Measurements from ENCODE around the gene GAS2L3.

DNA sequence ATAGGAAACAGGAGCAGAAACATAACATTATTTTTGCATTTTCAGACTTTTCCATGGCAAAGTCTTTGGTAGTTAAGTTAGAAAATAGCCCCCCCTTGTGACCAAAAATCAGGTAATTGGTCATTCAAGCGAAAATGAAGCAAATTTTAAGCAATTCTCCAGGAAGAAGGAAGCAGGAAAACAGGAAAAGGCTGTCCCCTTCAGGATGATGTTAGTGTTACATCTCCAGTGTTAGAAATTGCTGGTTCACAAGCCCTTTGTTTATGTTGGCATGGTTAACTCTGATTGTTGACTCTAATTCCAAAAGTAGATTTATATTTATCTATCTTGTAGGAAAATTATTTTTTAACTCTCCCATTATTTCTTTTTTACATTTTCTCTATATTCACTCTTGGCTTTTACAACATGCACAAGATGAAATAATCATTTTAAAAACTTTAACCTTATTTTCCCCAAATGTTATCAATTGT is 18.8 kb upstream of the GAS2L3 start:
- TF ChIP-seq POLR2AphosphoS5 (IDR thresholded peaks at IDR 0.05): no peak
- TF ChIP-seq, protein P1, sequence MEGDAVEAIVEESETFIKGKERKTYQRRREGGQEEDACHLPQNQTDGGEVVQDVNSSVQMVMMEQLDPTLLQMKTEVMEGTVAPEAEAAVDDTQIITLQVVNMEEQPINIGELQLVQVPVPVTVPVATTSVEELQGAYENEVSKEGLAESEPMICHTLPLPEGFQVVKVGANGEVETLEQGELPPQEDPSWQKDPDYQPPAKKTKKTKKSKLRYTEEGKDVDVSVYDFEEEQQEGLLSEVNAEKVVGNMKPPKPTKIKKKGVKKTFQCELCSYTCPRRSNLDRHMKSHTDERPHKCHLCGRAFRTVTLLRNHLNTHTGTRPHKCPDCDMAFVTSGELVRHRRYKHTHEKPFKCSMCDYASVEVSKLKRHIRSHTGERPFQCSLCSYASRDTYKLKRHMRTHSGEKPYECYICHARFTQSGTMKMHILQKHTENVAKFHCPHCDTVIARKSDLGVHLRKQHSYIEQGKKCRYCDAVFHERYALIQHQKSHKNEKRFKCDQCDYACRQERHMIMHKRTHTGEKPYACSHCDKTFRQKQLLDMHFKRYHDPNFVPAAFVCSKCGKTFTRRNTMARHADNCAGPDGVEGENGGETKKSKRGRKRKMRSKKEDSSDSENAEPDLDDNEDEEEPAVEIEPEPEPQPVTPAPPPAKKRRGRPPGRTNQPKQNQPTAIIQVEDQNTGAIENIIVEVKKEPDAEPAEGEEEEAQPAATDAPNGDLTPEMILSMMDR (IDR thresholded peaks at IDR 0.05): peak; percentile 70 to 83 (median 79)

Data from esophagus muscularis mucosa (tissue), 3 donors.